SK-N-SH (cell line): ENCODE data around the gene OPCML.

Experiments used
- CTCF ChIP-seq: fragments of 200-600 bp; sonication (generic); IDR thresholded peaks from 2 replicates; pipeline ENCODE4 v1.6.1; 2017; ENCODE audit warnings: antibody characterized with exemption, mild to moderate bottlenecking, moderate library complexity
- EP300 ChIP-seq, 2 experiments: IDR thresholded peaks; 2 replicates each; pipeline versions ENCODE4 v1.4.0 to v1.6.1; 2012; ENCODE audit warnings: borderline replicate concordance in 1 of 2, low read depth in 1 of 2, low read length in 1 of 2
- FOXM1 ChIP-seq: IDR thresholded peaks from 2 replicates; pipeline ENCODE4 v1.4.0; 2012; ENCODE audit warnings: low read depth, mild to moderate bottlenecking
- GABPA ChIP-seq: IDR thresholded peaks from 2 replicates; pipeline ENCODE4 v1.4.0; 2012; ENCODE audit warnings: low read depth, mild to moderate bottlenecking
- MAX ChIP-seq: IDR thresholded peaks from 2 replicates; pipeline ENCODE4 v1.4.0; 2012; ENCODE audit warnings: low read depth
- MEF2A ChIP-seq: IDR thresholded peaks from 2 replicates; pipeline ENCODE4 v1.4.0; 2012; ENCODE audit warnings: low read depth, borderline replicate concordance
- MXI1 ChIP-seq: IDR thresholded peaks from 2 replicates; pipeline ENCODE4 v1.6.1; 2012; ENCODE audit warnings: mild to moderate bottlenecking, low read depth, low read length, improper control_type of control experiment
- POLR2AphosphoS5 ChIP-seq: IDR thresholded peaks from 2 replicates; pipeline ENCODE4 v1.6.1; 2012; ENCODE audit warnings: low read depth, low read length
- RAD21 ChIP-seq: IDR thresholded peaks from 2 replicates; pipeline ENCODE4 v1.6.1; 2012; ENCODE audit warnings: mild to moderate bottlenecking, low read length
- RFX5 ChIP-seq: IDR thresholded peaks from 2 replicates; pipeline ENCODE4 v1.6.1; 2012; ENCODE audit warnings: mild to moderate bottlenecking, improper control_type of control experiment, low read length
- SIN3A ChIP-seq: IDR thresholded peaks from 2 replicates; pipeline ENCODE4 v1.6.1; 2012; ENCODE audit warnings: low read depth, mild to moderate bottlenecking, low read length, moderate library complexity, borderline replicate concordance
- SMC3 ChIP-seq: IDR thresholded peaks from 2 replicates; pipeline ENCODE4 v1.6.1; 2012; ENCODE audit warnings: low read depth, low read length, improper control_type of control experiment
- YY1 ChIP-seq: IDR thresholded peaks from 2 replicates; pipeline ENCODE4 v1.4.0; 2012; ENCODE audit warnings: low read depth, mild to moderate bottlenecking

GRCh38 chr11:132969892-132970291 is 562.4 kb downstream of the OPCML start:
- TF ChIP-seq MAX (no peak), SMC3 (no peak), MEF2A (no peak), EP300 (IDR thresholded peaks at IDR 0.05; ENCODE audit: borderline replicate concordance in 1 of 2, low read depth in 1 of 2, low read length in 1 of 2) (no peak), CTCF (no peak), RAD21 (no peak), MXI1 (no peak), YY1 (no peak), GABPA (no peak), FOXM1 (no peak), POLR2AphosphoS5 (no peak), SIN3A (no peak), RFX5 (no peak)
